GM12892 (cell line): ENCODE measurements around the gene DMBX1.

Experiments used
- POLR2A ChIP-seq: IDR thresholded peaks from 2 replicates; pipeline ENCODE4 v1.6.1; 2011; ENCODE audit warnings: low read depth, low read length, control low read depth
- POLR2AphosphoS5 ChIP-seq: IDR thresholded peaks from 2 replicates; pipeline ENCODE4 v1.6.1; 2011; ENCODE audit warnings: low read depth, low read length, control low read depth

DNA sequence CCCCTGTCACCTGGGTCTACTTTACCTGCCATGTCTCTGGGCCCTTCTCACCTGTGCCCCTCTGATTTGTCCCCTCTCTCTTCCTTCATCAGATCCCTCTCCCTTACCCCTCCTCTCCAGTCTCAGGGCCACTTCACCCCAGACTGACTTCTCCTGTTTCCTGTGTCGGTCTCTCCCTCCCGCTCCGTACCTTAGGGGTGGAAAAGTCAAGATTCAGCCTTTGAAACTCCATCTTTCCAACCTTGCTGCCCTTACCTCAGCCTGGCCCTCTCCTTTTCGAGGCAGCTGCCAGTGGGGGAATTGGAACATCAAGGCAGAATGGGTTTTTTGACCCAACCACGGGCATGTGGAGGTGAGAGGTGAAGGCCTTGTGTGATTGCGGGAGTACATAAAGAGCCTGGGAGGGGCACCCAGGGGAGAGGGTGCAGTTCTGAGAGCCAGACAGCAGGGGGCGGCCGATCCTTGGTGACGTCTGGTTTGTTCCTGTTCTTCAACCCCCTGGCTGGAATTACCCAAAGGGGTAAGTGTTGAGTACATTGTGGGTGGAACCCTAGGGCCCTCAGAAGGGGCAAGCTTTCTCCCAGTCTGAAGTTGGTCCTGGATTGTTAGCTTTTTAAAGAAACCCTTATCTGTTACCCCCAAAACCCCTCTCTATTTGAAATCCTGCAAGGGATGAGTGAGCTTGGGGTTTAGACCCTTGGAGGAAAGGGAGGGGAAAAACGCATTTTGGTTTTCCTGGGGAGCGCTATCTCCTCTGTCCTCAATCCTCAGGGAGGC, 12.3 kb upstream of the DMBX1 start:
- TF ChIP-seq POLR2AphosphoS5 (no peak), POLR2A (no peak)
